Liver (tissue), 9 donors: ENCODE data around the gene NIPSNAP3A. TPM values are rescaled to one million over a fixed set of nuclear protein-coding genes. Genes with fewer than 3 reads are reported as not detected.

Source experiments
- DNase-seq: peaks from one replicate; pipeline ENCODE4 v3.0.0-alpha.2; 2017; ENCODE audit warnings: low spot score
- H3K27ac ChIP-seq, 2 donors: one replicate each; pipeline ENCODE4 v1.7.0; 2013; ENCODE audit warnings: inconsistent platforms in 2 of 2, low read length in 2 of 2, control low read depth in 1 of 2, low read depth in 1 of 2, mild to moderate bottlenecking in 1 of 2
- H3K27me3 ChIP-seq, 4 donors: one replicate each; pipeline versions ENCODE4 v1.6.1 to v1.7.0; 2013; ENCODE audit warnings: low read length in 3 of 4, inconsistent platforms in 1 of 4, mild to moderate bottlenecking in 1 of 4, moderate library complexity in 1 of 4; ENCODE audit not compliant: control insufficient read depth in 4 of 4, insufficient read depth in 4 of 4
- H3K36me3 ChIP-seq, 4 donors: one replicate each; pipeline versions ENCODE4 v1.6.1 to v1.7.0; 2013; ENCODE audit warnings: low read length in 3 of 4, mild to moderate bottlenecking in 3 of 4, low read depth in 1 of 4, moderate library complexity in 1 of 4; ENCODE audit not compliant: control insufficient read depth in 4 of 4, insufficient read depth in 3 of 4
- H3K4me1 ChIP-seq, 4 donors: one replicate each; pipeline versions ENCODE4 v1.6.1 to v1.7.0; 2013; ENCODE audit warnings: low read length in 3 of 4, mild to moderate bottlenecking in 3 of 4, moderate library complexity in 1 of 4; ENCODE audit not compliant: control insufficient read depth in 4 of 4, insufficient read depth in 4 of 4
- H3K4me3 ChIP-seq, 3 donors: one replicate each; pipeline versions ENCODE4 v1.6.1 to v1.7.0; 2013; ENCODE audit warnings: low read length in 3 of 3, control low read depth in 1 of 3, low read depth in 1 of 3, mild to moderate bottlenecking in 1 of 3
- H3K9ac ChIP-seq, 2 donors: one replicate each; pipeline ENCODE4 v1.7.0; 2013; ENCODE audit warnings: low read length in 2 of 2, mild to moderate bottlenecking in 2 of 2, moderate library complexity in 2 of 2, control low read depth in 1 of 2, low read depth in 1 of 2
- H3K9me3 ChIP-seq, 4 donors: one replicate each; pipeline versions ENCODE4 v1.6.1 to v1.7.0; 2013; ENCODE audit warnings: low read length in 3 of 4; ENCODE audit not compliant: control insufficient read depth in 4 of 4
- EGR1 ChIP-seq, 2 donors: IDR thresholded peaks; 2 replicates each; pipeline ENCODE4 v1.6.1; 2016 to 2018; ENCODE audit warnings: antibody characterized with exemption in 2 of 2, low read depth in 2 of 2
- FOXA1 ChIP-seq: IDR thresholded peaks from 2 replicates; pipeline ENCODE4 v1.6.1; 2016; ENCODE audit warnings: antibody characterized with exemption
- FOXA2 ChIP-seq: IDR thresholded peaks from 2 replicates; pipeline ENCODE4 v1.6.1; 2016; ENCODE audit warnings: antibody characterized with exemption
- GABPA ChIP-seq, 2 donors: IDR thresholded peaks in 1 of 2; conservative IDR thresholded peaks in 1 of 2; 2 replicates each; pipeline ENCODE4 v1.6.1; 2016; ENCODE audit warnings: antibody characterized with exemption in 2 of 2, mild to moderate bottlenecking in 1 of 2, moderate library complexity in 1 of 2
- HNF4A ChIP-seq, 2 donors: conservative IDR thresholded peaks; 2 replicates each; pipeline ENCODE4 v1.6.1; 2016; ENCODE audit warnings: antibody characterized with exemption in 2 of 2, mild to moderate bottlenecking in 2 of 2
- HNF4G ChIP-seq: IDR thresholded peaks from 2 replicates; pipeline ENCODE4 v1.6.1; 2016; ENCODE audit warnings: antibody characterized with exemption
- JUND ChIP-seq, 2 donors: IDR thresholded peaks; 2 replicates each; pipeline ENCODE4 v1.6.1; 2016; ENCODE audit warnings: antibody characterized with exemption in 2 of 2
- NR2F2 ChIP-seq: IDR thresholded peaks from 2 replicates; pipeline ENCODE4 v1.6.1; 2016; ENCODE audit warnings: antibody characterized with exemption
- RAD21 ChIP-seq, 2 donors: IDR thresholded peaks; 2 replicates each; pipeline ENCODE4 v1.6.1; 2016; ENCODE audit warnings: antibody characterized with exemption in 2 of 2, mild to moderate bottlenecking in 2 of 2
- REST ChIP-seq: IDR thresholded peaks from 2 replicates; pipeline ENCODE4 v1.6.1; 2016; ENCODE audit warnings: antibody characterized with exemption, mild to moderate bottlenecking
- RXRA ChIP-seq, 2 donors: IDR thresholded peaks; 2 replicates each; pipeline ENCODE4 v1.6.1; 2017 to 2018; ENCODE audit warnings: antibody characterized with exemption in 2 of 2, mild to moderate bottlenecking in 1 of 2
- SP1 ChIP-seq: IDR thresholded peaks from 2 replicates; pipeline ENCODE4 v1.6.1; 2018; ENCODE audit warnings: antibody characterized with exemption, mild to moderate bottlenecking
- TAF1 ChIP-seq: conservative IDR thresholded peaks from 2 replicates; pipeline ENCODE4 v1.6.1; 2016; ENCODE audit warnings: antibody characterized with exemption, mild to moderate bottlenecking
- YY1 ChIP-seq: IDR thresholded peaks from 2 replicates; pipeline ENCODE4 v1.6.1; 2016; ENCODE audit warnings: antibody characterized with exemption, mild to moderate bottlenecking
- ZBTB33 ChIP-seq: IDR thresholded peaks from 2 replicates; pipeline ENCODE4 v1.6.1; 2016; ENCODE audit warnings: antibody characterized with exemption
- WGBS: extraction: QIAGEN DNeasy Blood & Tissue Kit; methylation state at CpG from one replicate; pipeline ENCODE4 v1.1.7; 2013; 5-methylcytosine and 5-hydroxymethylcytosine counted together
- polyA plus RNA-seq, 2 donors: library from polyadenylated mRNA; stranded (reverse) in 1 of 2; unstranded in 1 of 2; fragments of 200-250 nt in 1 of 2; fragments of >200 nt in 1 of 2; fragmentation: Nextera tagmentation in 1 of 2; extraction: Ambion mirVana in 1 of 2; gene quantifications; one replicate each; pipeline versions ENCODE4 v1.2.1 to v1.2.3, GENCODE V29; 2013 to 2015
- total RNA-seq, 2 donors: library from RNA; depleted of rRNA; stranded (reverse); fragments of >200 nt; gene quantifications; one replicate each; pipeline ENCODE4 v1.2.3, GENCODE V29; 2014
- TF ChIP-seq, protein P1 (sequence below): fragments of 150-350 bp; IDR thresholded peaks from 2 replicates; pipeline ENCODE4 v1.5.1; 2017; ENCODE audit warnings: improper control_type of control experiment, low read depth, low read length; ENCODE audit not compliant: missing input control
- TF ChIP-seq, protein P2 (sequence below): IDR thresholded peaks from 2 replicates; pipeline ENCODE4 v1.6.1; 2016; ENCODE audit warnings: antibody characterized with exemption
- TF ChIP-seq, protein P3 (sequence below): IDR thresholded peaks from 2 replicates; pipeline ENCODE4 v1.6.1; 2016; ENCODE audit warnings: antibody characterized with exemption
- donor health status: healthy.
- donor health status: healthy.
- donor health status: healthy.
- donor health status: healthy.
- donor health status: healthy.

The NIPSNAP3A gene
- total and polyA plus RNA-seq, 4 donors, result 18.7 to 41.2 (median 32.1) TPM

GRCh38 chr9:104769655-104770054 is 22.2 kb downstream of the NIPSNAP3A start:
- 76% methylated on average over 2 of the region's 2 CpGs for WGBS

DNA sequence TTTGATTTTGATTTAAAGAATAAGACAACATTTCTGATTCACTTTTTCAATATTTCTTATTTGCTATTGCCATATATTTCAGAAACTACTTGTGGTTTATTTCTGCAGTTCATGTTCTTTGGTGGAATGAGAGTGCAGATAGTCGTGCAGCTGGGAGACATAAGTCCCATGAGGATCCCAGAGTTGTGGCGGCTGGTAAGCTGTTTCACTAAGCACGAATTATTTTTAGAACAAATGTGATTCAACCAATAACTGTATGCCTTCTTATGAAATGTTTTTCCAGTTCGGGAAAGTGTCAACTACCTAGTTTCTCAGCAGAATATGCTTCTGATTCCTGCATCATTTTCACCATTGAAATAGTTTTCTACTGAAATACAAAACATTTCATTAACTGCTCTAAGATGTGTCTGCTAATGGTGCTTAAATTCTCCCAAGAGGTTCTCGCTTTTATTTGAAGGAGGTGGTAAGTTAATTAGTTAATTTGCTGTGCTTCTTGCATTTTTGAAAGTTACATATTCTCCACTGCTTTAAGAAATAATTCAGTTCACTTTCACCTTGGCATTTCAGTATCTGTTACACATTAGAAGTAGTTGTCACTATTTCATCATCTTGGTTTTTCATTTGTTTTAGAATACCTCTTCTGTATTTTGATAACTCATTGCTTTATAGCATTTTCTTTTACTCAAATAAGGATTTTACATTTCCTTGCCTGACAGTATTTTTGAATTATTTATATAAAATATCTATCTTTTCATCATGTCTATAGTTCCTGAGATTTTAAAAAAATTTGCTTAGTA is 25.4 kb downstream of the NIPSNAP3A start:
- Histone ChIP-seq H3K27me3 (no peaks in the 10 kb centered on the region), H3K4me3 (no peak overlapping the region), H3K9ac (no peak overlapping the region), H3K9me3 (no peaks in the 10 kb centered on the region), H3K27ac (no peak overlapping the region), H3K36me3 (no peaks in the 10 kb centered on the region), H3K4me1 (peaks cover 0 to 3% (median 0%) of the 10 kb centered on the region in 4 donors)
- no peak for DNase-seq
- WGBS, result 82% methylated on average over 5 of the region's 5 CpGs
- TF ChIP-seq NR2F2, result no peak
- no peak for TF ChIP-seq GABPA (IDR thresholded peaks at IDR 0.05 in 1 of 2, conservative IDR thresholded peaks at IDR 0.05 in 1 of 2)
- TF ChIP-seq, protein P1, sequence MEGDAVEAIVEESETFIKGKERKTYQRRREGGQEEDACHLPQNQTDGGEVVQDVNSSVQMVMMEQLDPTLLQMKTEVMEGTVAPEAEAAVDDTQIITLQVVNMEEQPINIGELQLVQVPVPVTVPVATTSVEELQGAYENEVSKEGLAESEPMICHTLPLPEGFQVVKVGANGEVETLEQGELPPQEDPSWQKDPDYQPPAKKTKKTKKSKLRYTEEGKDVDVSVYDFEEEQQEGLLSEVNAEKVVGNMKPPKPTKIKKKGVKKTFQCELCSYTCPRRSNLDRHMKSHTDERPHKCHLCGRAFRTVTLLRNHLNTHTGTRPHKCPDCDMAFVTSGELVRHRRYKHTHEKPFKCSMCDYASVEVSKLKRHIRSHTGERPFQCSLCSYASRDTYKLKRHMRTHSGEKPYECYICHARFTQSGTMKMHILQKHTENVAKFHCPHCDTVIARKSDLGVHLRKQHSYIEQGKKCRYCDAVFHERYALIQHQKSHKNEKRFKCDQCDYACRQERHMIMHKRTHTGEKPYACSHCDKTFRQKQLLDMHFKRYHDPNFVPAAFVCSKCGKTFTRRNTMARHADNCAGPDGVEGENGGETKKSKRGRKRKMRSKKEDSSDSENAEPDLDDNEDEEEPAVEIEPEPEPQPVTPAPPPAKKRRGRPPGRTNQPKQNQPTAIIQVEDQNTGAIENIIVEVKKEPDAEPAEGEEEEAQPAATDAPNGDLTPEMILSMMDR, result no peak
- TF ChIP-seq YY1, result no peak
- no peak for TF ChIP-seq REST
- TF ChIP-seq SP1, result no peak
- TF ChIP-seq HNF4G, result no peak
- TF ChIP-seq JUND (IDR thresholded peaks at IDR 0.05), result no peak
- no peak for TF ChIP-seq RXRA (IDR thresholded peaks at IDR 0.05)
- TF ChIP-seq HNF4A (conservative IDR thresholded peaks at IDR 0.05), result no peak
- no peak for TF ChIP-seq FOXA2
- no peak for TF ChIP-seq FOXA1

More at GRCh38 chr9:104769655-104770054, 22.2 kb downstream of the NIPSNAP3A start:
- Histone ChIP-seq H3K4me1 (no peaks in the 10 kb centered on the region), H3K27ac (no peak overlapping the region), H3K4me3 (no peak overlapping the region), H3K9me3 (no peaks in the 10 kb centered on the region), H3K9ac (no peak overlapping the region), H3K36me3 (no peaks in the 10 kb centered on the region), H3K27me3 (no peaks in the 10 kb centered on the region)
- TF ChIP-seq FOXA1 (no peak), RAD21 (IDR thresholded peaks at IDR 0.05) (no peak), ZBTB33 (no peak), HNF4G (no peak), RXRA (IDR thresholded peaks at IDR 0.05) (no peak), NR2F2 (no peak), TAF1 (no peak), YY1 (no peak), EGR1 (IDR thresholded peaks at IDR 0.05; ENCODE audit: low read depth in 2 of 2) (no peak), HNF4A (conservative IDR thresholded peaks at IDR 0.05) (no peak), JUND (IDR thresholded peaks at IDR 0.05) (no peak), FOXA2 (no peak), SP1 (no peak)
- TF ChIP-seq, protein P2, sequence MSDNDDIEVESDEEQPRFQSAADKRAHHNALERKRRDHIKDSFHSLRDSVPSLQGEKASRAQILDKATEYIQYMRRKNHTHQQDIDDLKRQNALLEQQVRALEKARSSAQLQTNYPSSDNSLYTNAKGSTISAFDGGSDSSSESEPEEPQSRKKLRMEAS, result no peak
- TF ChIP-seq, protein P1, result no peak
- TF ChIP-seq, protein P3, sequence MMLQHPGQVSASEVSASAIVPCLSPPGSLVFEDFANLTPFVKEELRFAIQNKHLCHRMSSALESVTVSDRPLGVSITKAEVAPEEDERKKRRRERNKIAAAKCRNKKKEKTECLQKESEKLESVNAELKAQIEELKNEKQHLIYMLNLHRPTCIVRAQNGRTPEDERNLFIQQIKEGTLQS, result no peak
- no peak for DNase-seq
